LNCaP clone FGC (cell line): ENCODE results near the gene STIM1.
A peak's percentile ranks its signal among the peaks of the same experiment; 100 is the strongest.

ENCODE experiments used
- DNase-seq: peaks from one replicate; pipeline ENCODE4 v3.0.0-alpha.2; 2011; ENCODE audit warnings: low read depth
- H3K4me3 ChIP-seq: 2 replicates; pipeline ENCODE4 v1.5.1; 2011; ENCODE audit warnings: mild to moderate bottlenecking, low read depth, low read length, control low read depth
- TF ChIP-seq, protein P1 (sequence below): IDR thresholded peaks from 2 replicates; pipeline ENCODE4 v1.5.1; 2012; ENCODE audit warnings: mild to moderate bottlenecking; ENCODE audit not compliant: control insufficient read depth, insufficient read depth; ENCODE audit errors: extremely low read depth

STIM1 gene

DNA sequence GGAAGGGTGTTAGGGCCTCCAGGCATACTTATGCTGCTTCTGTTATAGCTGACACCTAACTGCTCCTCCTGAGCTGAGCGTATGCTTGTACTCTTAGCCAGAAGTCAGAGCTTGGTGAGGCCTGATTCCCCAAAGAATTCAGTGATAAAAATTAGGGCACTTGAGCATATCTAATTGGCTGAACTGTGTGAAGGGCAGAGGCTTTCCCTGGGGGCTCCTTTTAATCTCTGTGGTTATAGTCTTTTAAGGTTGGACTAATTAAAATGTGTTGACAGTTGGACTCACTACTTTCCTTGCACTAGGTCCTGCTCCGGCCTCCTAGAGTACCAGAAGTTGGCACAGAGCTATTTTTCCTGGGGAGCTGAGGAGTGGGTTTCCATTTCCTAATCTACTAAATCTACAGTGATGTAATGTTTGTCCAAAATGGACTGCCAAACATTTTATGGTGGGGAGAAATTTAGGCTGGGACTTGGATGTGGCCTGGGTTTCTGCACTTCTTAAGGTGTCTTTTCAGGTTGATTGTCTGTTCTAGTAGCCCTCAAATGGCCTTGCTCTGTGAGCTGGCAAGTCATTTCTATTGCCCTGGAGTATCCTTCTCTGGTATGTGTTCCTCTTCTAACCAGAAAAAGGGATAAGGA is 18.4 kb downstream of the STIM1 start:
- TF ChIP-seq, protein P1, sequence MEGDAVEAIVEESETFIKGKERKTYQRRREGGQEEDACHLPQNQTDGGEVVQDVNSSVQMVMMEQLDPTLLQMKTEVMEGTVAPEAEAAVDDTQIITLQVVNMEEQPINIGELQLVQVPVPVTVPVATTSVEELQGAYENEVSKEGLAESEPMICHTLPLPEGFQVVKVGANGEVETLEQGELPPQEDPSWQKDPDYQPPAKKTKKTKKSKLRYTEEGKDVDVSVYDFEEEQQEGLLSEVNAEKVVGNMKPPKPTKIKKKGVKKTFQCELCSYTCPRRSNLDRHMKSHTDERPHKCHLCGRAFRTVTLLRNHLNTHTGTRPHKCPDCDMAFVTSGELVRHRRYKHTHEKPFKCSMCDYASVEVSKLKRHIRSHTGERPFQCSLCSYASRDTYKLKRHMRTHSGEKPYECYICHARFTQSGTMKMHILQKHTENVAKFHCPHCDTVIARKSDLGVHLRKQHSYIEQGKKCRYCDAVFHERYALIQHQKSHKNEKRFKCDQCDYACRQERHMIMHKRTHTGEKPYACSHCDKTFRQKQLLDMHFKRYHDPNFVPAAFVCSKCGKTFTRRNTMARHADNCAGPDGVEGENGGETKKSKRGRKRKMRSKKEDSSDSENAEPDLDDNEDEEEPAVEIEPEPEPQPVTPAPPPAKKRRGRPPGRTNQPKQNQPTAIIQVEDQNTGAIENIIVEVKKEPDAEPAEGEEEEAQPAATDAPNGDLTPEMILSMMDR: no peak

DNA sequence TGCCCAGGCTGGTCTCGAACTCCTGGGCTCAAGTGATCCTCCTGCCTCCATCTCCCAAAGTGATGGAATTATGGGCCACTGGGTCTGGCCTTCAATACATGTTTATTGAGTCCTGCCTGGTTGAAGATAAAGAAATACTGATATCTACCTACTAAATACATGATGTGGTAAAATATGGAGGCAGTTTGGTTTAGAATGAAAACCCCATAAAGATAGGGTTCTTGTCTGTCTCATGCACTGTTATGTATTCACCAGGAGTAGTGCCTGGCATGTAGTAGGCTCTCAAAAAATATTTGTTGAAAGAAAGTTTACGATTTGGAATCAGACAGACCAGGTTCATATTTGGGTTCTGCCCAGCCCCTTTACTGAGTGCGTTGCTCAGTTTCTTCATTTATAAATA is 21.1 kb downstream of the STIM1 start:
- DNase-seq: no peak
- H3K4me3 ChIP-seq: no peak overlapping the region
- TF ChIP-seq, protein P1: no peak

More for the DNA sequence above, 18.4 kb downstream of the STIM1 start:
- H3K4me3 ChIP-seq: no peak overlapping the region
- no peak for DNase-seq

DNA sequence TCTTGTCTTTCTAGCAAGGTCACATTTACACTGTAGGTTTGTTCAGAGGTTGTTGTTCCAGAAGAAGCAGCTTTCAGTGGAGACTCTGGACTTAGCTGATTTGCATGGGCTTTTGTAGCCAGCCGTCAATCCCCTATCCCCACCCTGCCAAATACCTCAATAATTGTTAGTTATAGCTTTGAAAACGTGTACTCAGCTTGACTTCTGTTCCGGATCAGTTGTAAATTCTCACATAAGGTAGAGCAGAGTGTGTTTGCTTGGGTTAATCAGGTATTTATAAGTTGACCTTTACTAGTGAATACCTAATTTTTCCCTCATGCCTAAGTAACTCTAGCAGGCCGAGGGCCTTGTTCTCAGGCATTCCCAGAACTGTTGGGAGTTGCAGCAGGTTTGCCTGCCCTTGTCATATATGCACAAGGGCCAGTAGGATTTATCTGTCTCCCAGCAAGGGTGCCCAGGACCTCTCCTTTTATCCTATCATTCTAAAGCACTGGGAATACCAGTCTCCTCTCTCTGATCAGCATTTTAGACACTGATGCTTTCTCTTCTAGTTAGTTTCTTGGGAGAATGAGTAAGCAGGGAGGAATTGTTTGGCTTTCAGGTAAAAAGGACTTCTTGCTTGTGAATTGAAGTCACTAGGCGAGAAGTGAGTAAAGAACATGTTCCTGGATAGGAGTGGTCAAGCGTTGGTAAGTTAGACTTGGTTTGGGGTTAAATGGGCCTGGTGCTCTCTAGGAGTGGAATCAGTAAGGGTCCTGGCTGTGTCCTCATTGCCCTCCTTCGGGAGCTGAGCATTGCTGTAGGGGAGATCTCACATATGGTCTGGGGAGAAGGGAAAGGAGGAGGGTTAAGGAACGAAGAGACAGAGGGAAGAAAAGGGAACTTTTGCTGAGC is 22.1 kb downstream of the STIM1 start:
- TF ChIP-seq, protein P1: no peak
- no peak for DNase-seq
- no peak overlapping the region for H3K4me3 ChIP-seq

DNA sequence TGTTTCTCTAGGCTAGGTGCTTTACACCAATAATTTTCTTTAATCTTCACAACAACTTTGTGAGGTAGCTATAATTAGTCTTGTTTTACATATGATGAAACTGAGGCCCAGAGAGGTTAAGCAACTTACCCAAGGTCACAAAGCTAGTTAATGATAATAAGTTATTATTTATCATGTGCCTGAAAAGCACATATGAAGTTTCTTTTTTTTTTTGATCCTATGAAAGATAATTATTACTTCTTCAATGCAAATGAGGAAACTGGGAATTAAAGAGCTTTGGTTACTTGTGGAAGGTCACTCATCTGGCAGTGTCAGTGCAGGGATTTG is 22.8 kb downstream of the STIM1 start:
- no peak overlapping the region for H3K4me3 ChIP-seq
- TF ChIP-seq, protein P1: no peak
- no peak for DNase-seq

DNA sequence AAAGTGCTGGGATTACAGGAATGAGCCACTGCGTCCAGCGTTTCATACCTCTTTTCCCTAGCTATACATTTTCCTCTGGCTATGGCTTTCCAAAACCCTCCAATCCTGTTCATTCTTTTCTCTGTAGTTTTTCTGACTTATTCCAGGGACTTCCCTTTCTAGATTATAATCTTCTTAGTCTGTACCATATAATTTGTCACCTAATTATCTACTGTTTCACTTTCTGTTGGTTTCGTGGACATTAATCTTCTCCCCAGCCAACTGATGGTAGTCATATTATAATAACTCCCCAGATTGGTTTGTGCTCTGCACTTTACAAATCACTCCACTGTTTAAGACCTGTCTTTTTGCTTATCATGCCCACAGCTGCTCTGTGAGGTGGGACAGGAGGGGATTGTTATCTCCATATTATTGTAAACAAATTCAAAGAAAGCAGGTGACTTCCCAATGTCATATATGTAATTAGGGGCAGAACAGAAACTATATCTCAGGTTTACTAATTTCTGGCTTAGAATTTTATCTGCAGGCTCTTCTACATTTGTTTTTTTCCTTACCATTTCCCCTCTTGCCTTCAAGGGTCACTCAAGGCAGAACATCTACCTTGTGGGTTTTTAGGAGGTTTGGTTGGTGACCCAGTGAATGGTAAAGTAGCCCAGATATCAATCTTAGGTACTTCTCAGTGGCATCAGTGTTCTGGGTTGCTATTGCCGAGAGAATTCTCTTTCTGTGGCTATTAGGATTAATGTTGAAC is 23.9 kb downstream of the STIM1 start:
- TF ChIP-seq, protein P1: no peak
- DNase-seq: no peak
- no peak overlapping the region for H3K4me3 ChIP-seq

DNA sequence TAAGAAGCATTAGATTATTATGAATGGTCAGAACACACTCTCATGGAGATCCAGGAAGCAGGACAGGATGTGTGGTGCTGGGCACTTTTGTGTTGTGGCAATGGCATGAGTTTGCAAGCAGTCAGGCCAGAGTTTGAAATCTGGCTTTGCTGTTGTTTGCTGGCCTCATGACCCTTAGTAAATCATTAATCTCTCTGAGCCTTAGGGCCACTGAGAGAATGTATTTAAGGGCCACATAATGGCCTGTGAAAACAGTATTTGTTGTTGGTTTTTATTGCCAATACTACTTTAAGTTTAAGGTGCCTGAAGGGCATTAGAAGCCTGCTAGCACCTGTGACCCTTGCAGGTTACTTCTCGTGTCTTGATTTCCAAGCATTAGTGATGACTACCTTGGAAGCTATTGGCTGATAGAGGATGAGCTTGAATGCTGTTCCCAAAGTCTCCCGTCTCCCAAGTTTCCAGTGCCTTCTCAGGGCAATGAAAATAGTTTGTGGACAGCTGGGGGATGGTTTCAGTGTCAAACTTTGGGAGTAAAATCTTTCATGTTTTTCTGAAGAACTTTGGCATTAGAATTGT is 24.6 kb downstream of the STIM1 start:
- no peak overlapping the region for H3K4me3 ChIP-seq
- DNase-seq: peak; percentile 79
- TF ChIP-seq, protein P1: no peak
